ENCODE results near the gene ANAPC13. TPM values are rescaled to one million over a fixed set of nuclear protein-coding genes. Genes with fewer than 3 reads are reported as not detected.

Gene ANAPC13
- polyA plus RNA-seq, 1 of the 3 experiments (the other 2 are of a cell fraction), result 63.5 TPM

DNA sequence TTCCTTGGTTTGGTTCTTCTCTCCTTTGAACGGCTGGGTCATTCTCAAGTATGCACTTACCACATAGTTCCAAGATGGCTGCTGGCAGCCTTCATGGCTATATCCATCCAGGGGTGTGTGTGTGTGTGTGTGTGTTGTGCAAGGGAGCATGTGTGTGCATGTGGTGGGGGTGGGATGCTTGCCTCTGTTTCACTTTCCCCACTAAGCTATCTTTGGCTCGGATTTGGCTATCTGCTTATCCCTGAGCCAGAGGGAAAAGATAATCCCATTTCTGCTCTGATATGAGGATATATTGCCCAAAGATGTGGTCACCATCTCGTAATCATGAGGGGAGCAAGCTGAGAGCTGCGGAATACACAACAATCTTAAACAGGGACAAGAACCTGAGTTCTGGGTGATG is 26.2 kb downstream of the ANAPC13 start:
- Histone ChIP-seq H3F3A (replicated peaks; ENCODE audit: insufficient read depth) (peaks cover 38% of the 10 kb centered on the region), H3K36me3 (replicated peaks in 1 of 2; ENCODE audit: control insufficient read depth in 1 of 2, insufficient read depth in 2 of 2, low read length in 1 of 2) (no peaks in the 10 kb centered on the region), H3K4me1 (ENCODE audit: control insufficient read depth in 1 of 2, insufficient read depth in 2 of 2, low read depth in 1 of 2, low read length in 1 of 2) (peaks cover 4 to 27% of the 10 kb centered on the region in 2 experiments; a peak in 3 of 4 replicates), H3K27me3 (ENCODE audit: insufficient read depth) (no peaks in the 10 kb centered on the region), H3K27ac (ENCODE audit: low read depth in 2 of 2, low read length in 1 of 2) (peak overlapping the region in 1 of 2 experiments; percentile 100; a peak in 1 of 4 replicates), H3K9me2 (no peaks in the 10 kb centered on the region), H3K9ac (no peak overlapping the region), H3K9me3 (no peaks in the 10 kb centered on the region), H4K20me1 (ENCODE audit: insufficient read depth) (no peaks in the 10 kb centered on the region), H3K4me3 (ENCODE audit: low read depth in 2 of 2, low read length in 1 of 2) (no peak overlapping the region), H3K79me2 (ENCODE audit: insufficient read depth) (no peaks in the 10 kb centered on the region), H3K4me2 (no peak overlapping the region), H2AFZ (ENCODE audit: low read depth) (no peak overlapping the region)
- WGBS (ENCODE audit: low lambda C conversion rate), result 84% methylated on average over 4 of the region's 4 CpGs
- TF ChIP-seq SIN3A (IDR thresholded peaks at IDR 0.05; ENCODE audit: borderline replicate concordance, low read depth, low read length), result no peak
- TF ChIP-seq, protein P1, sequence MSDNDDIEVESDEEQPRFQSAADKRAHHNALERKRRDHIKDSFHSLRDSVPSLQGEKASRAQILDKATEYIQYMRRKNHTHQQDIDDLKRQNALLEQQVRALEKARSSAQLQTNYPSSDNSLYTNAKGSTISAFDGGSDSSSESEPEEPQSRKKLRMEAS (IDR thresholded peaks at IDR 0.05; ENCODE audit: low read depth), result no peak
- TF ChIP-seq FOXM1 (IDR thresholded peaks at IDR 0.05; ENCODE audit: low read depth), result no peak
- TF ChIP-seq RXRA (IDR thresholded peaks at IDR 0.05; ENCODE audit: borderline replicate concordance, low read depth), result no peak
- TF ChIP-seq FOXJ3 (CRISPR knock-in tag; IDR thresholded peaks at IDR 0.05), result no peak
- TF ChIP-seq, protein P2, sequence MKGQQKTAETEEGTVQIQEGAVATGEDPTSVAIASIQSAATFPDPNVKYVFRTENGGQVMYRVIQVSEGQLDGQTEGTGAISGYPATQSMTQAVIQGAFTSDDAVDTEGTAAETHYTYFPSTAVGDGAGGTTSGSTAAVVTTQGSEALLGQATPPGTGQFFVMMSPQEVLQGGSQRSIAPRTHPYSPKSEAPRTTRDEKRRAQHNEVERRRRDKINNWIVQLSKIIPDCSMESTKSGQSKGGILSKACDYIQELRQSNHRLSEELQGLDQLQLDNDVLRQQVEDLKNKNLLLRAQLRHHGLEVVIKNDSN (IDR thresholded peaks at IDR 0.05; ENCODE audit: borderline replicate concordance, low read depth), result no peak
- TF ChIP-seq GABPA (IDR thresholded peaks at IDR 0.05; ENCODE audit: low read depth), result no peak
- TF ChIP-seq, protein P3, sequence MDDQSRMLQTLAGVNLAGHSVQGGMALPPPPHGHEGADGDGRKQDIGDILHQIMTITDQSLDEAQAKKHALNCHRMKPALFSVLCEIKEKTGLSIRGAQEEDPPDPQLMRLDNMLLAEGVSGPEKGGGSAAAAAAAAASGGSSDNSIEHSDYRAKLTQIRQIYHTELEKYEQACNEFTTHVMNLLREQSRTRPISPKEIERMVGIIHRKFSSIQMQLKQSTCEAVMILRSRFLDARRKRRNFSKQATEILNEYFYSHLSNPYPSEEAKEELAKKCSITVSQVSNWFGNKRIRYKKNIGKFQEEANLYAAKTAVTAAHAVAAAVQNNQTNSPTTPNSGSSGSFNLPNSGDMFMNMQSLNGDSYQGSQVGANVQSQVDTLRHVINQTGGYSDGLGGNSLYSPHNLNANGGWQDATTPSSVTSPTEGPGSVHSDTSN (IDR thresholded peaks at IDR 0.05), result no peak
- TF ChIP-seq, protein P4, sequence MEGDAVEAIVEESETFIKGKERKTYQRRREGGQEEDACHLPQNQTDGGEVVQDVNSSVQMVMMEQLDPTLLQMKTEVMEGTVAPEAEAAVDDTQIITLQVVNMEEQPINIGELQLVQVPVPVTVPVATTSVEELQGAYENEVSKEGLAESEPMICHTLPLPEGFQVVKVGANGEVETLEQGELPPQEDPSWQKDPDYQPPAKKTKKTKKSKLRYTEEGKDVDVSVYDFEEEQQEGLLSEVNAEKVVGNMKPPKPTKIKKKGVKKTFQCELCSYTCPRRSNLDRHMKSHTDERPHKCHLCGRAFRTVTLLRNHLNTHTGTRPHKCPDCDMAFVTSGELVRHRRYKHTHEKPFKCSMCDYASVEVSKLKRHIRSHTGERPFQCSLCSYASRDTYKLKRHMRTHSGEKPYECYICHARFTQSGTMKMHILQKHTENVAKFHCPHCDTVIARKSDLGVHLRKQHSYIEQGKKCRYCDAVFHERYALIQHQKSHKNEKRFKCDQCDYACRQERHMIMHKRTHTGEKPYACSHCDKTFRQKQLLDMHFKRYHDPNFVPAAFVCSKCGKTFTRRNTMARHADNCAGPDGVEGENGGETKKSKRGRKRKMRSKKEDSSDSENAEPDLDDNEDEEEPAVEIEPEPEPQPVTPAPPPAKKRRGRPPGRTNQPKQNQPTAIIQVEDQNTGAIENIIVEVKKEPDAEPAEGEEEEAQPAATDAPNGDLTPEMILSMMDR (IDR thresholded peaks at IDR 0.05), result no peak
- TF ChIP-seq EP300 (IDR thresholded peaks at IDR 0.05; ENCODE audit: borderline replicate concordance in 1 of 2, low read depth in 1 of 2, low read length in 1 of 2), result no peak
- CTCF ChIA-PET, result interaction anchor here (1.3 to 3.3 kb wide), 2 partner anchors 14 to 151 kb away, joined by 5 to 13 read pairs; no protein-coding TSS in a partner anchor
- POLR2A ChIA-PET, result interaction anchor here (0.6 kb wide), 1 partner anchor 27 kb away, joined by 3 read pairs; no protein-coding TSS in a partner anchor
- DNase-seq, result no peak

DNA sequence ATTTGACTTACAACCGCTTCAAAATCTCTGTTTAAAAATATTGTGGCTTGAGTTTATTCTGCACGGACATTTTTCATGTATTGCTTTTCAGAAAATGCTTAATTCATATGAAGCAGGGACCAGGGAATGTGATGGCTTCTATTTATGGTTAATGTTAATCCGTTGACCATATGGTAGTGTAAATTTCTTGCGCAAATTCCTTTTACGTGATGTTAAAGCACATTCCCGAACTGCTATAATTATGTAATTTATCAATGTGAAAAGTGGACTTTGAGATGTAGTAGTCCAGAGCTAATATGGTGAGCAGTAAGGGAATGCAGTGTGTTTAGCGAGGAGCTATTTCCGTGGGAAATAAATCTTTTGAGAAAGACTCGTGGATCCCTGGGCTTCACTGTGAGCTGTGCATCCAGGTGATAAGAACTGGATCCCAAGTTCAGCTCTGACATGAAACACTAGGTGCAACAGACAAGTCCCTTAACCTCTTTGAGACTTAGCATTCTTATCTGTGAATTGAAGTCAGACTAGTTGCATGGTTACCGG is 27.3 kb downstream of the ANAPC13 start:
- POLR2A ChIA-PET, result no interaction called here
- CTCF ChIA-PET, result interaction anchor here (1.8 to 2.3 kb wide), 2 partner anchors 15 to 149 kb away, joined by 5 to 9 read pairs; no protein-coding TSS in a partner anchor
- 95% methylated on average over 10 of the region's 10 CpGs for WGBS (ENCODE audit: low lambda C conversion rate)

More for the DNA sequence above, 27.3 kb downstream of the ANAPC13 start:
- H3K36me3 ChIP-seq (replicated peaks in 1 of 2; ENCODE audit: control insufficient read depth in 1 of 2, insufficient read depth in 2 of 2, low read length in 1 of 2), result no peaks in the 10 kb centered on the region
- H3K27ac ChIP-seq (ENCODE audit: low read depth in 2 of 2, low read length in 1 of 2), result no peak overlapping the region
- H3K9me2 ChIP-seq, result no peaks in the 10 kb centered on the region
- peaks cover 29% of the 10 kb centered on the region for H3F3A ChIP-seq (replicated peaks; ENCODE audit: insufficient read depth)
- H3K9me3 ChIP-seq, result no peaks in the 10 kb centered on the region
- no peak for TF ChIP-seq EZH2phosphoT487 (IDR thresholded peaks at IDR 0.05; ENCODE audit: borderline replicate concordance, low read depth)
- no peaks in the 10 kb centered on the region for H3K27me3 ChIP-seq (ENCODE audit: insufficient read depth)
- no peak overlapping the region for H3K4me3 ChIP-seq (ENCODE audit: low read depth in 2 of 2, low read length in 1 of 2)
- H4K20me1 ChIP-seq (ENCODE audit: insufficient read depth), result no peaks in the 10 kb centered on the region
- no peak overlapping the region for H3K4me2 ChIP-seq
- H3K9ac ChIP-seq, result no peak overlapping the region
- no peak overlapping the region for H2AFZ ChIP-seq (ENCODE audit: low read depth)
- H3K4me1 ChIP-seq (ENCODE audit: control insufficient read depth in 1 of 2, insufficient read depth in 2 of 2, low read depth in 1 of 2, low read length in 1 of 2), result peaks cover 3 to 22% of the 10 kb centered on the region in 2 experiments; a peak in 3 of 4 replicates
- no peak for DNase-seq
- no peaks in the 10 kb centered on the region for H3K79me2 ChIP-seq (ENCODE audit: insufficient read depth)
